Measurements from ENCODE around the gene MEGF11.

GRCh38 chr15:66041276-66041675, 212.3 kb downstream of the MEGF11 start:
- no peak for TF ChIP-seq TOX (CRISPR knock-in tag; IDR thresholded peaks at IDR 0.05; ENCODE audit: borderline replicate concordance)
- TF ChIP-seq ISL1 (CRISPR knock-in tag; IDR thresholded peaks at IDR 0.05): no peak
